ENCODE results near the gene DLX2. TPM values are rescaled to one million over a fixed set of nuclear protein-coding genes. Genes with fewer than 3 reads are reported as not detected.
A peak's percentile ranks its signal among the peaks of the same experiment; 100 is the strongest.

DLX2 gene
- polyA plus RNA-seq, 2 donors: not detected

DNA sequence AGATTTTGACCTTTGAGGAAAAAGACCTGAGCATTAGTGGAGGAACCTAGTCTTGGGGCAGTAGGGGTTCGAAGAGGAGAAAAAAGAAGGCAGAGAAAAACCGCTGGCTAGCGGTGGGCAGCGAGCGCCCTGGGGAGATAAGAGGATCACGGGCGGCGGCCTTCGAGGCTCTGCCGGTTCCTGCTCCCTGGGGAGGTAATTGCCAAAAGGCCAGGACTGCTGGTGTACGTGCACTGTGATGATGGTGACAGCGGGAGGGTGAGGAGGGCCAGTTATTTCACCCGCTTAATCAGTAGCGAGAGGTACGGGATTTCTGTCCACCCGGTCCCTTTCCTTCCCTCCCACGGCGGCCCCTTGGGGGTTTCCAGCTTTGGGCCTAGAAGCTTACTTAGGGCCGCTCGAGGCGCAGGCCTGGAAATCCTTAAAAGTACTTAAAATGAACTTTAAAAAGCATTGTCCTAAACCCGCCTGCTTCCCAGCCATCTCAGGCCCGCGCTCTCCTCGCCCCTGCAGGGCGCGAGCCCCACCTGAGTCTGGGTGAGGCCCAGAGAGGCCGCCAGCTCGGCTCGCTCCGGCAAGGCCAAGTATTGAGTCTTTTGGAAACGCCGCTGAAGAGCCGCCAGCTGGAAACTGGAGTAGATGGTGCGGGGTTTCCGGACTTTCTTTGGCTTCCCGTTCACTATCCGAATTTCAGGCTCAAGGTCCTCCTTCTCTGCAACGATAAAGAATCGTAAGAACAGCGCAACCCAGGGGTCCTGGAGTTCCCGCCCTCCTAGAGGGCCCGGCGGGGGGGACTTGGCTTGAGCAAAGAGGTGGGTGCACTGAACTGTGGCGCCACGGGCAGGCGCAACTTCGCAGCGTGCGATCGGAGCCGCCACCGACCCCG is 1.5 kb downstream of the DLX2 start:
- Histone ChIP-seq H3K27me3 (ENCODE audit: control insufficient read depth in 1 of 2, insufficient read depth in 2 of 2, low read length in 2 of 2) (peaks cover 0 to 72% of the 10 kb centered on the region in 2 donors), H3K36me3 (ENCODE audit: control insufficient read depth in 2 of 2, insufficient read depth in 2 of 2, low read length in 1 of 2) (no peaks in the 10 kb centered on the region), H3K27ac (ENCODE audit: low read depth in 2 of 2, low read length in 1 of 2) (no peak overlapping the region), H3K9me3 (ENCODE audit: control insufficient read depth in 2 of 2, insufficient read depth in 1 of 2, low read depth in 1 of 2, low read length in 1 of 2) (peaks cover 0 to 7% of the 10 kb centered on the region in 2 donors), H3K4me1 (ENCODE audit: control insufficient read depth in 2 of 2, insufficient read depth in 2 of 2, low read length in 1 of 2) (peaks cover 13 to 38% of the 10 kb centered on the region in 2 donors), H3K4me3 (ENCODE audit: low read depth in 1 of 2, low read length in 2 of 2) (peak overlapping the region; percentile 40 to 65)
- 7 to 10% methylated on average over 54 of the region's 54 CpGs for WGBS, 2 donors

GRCh38 chr2:172100080-172100934 is 2.4 kb downstream of the DLX2 start:
- H3K9me3 ChIP-seq (ENCODE audit: control insufficient read depth in 2 of 2, insufficient read depth in 1 of 2, low read depth in 1 of 2, low read length in 1 of 2): peaks cover 0 to 7% of the 10 kb centered on the region in 2 donors
- H3K4me3 ChIP-seq (ENCODE audit: low read depth in 1 of 2, low read length in 2 of 2): no peak overlapping the region
- H3K27ac ChIP-seq (ENCODE audit: low read depth in 2 of 2, low read length in 1 of 2): no peak overlapping the region
- peaks cover 0 to 69% of the 10 kb centered on the region in 2 donors for H3K27me3 ChIP-seq (ENCODE audit: control insufficient read depth in 1 of 2, insufficient read depth in 2 of 2, low read length in 2 of 2)
- peaks cover 16 to 35% of the 10 kb centered on the region in 2 donors for H3K4me1 ChIP-seq (ENCODE audit: control insufficient read depth in 2 of 2, insufficient read depth in 2 of 2, low read length in 1 of 2)
- H3K36me3 ChIP-seq (ENCODE audit: control insufficient read depth in 2 of 2, insufficient read depth in 2 of 2, low read length in 1 of 2): no peaks in the 10 kb centered on the region
- WGBS, 2 donors: 7 to 10% methylated on average over 67 to 72 of the region's 72 CpGs

GRCh38 chr2:172099472-172100079 is 3.1 kb downstream of the DLX2 start:
- H3K4me1 ChIP-seq (ENCODE audit: control insufficient read depth in 2 of 2, insufficient read depth in 2 of 2, low read length in 1 of 2): peaks cover 23 to 38% of the 10 kb centered on the region in 2 donors
- peaks cover 0 to 74% of the 10 kb centered on the region in 2 donors for H3K27me3 ChIP-seq (ENCODE audit: control insufficient read depth in 1 of 2, insufficient read depth in 2 of 2, low read length in 2 of 2)
- no peak overlapping the region for H3K27ac ChIP-seq (ENCODE audit: low read depth in 2 of 2, low read length in 1 of 2)
- H3K9me3 ChIP-seq (ENCODE audit: control insufficient read depth in 2 of 2, insufficient read depth in 1 of 2, low read depth in 1 of 2, low read length in 1 of 2): peaks cover 0 to 7% of the 10 kb centered on the region in 2 donors
- no peak overlapping the region for H3K4me3 ChIP-seq (ENCODE audit: low read depth in 1 of 2, low read length in 2 of 2)
- no peaks in the 10 kb centered on the region for H3K36me3 ChIP-seq (ENCODE audit: control insufficient read depth in 2 of 2, insufficient read depth in 2 of 2, low read length in 1 of 2)
- WGBS, 2 donors: 7 to 8% methylated on average over 13 of the region's 13 CpGs

- Histone ChIP-seq H3K27ac (ENCODE audit: low read depth in 2 of 2, low read length in 1 of 2) (no peak overlapping the region), H3K27me3 (ENCODE audit: control insufficient read depth in 1 of 2, insufficient read depth in 2 of 2, low read length in 2 of 2) (peaks cover 0 to 82% of the 10 kb centered on the region in 2 donors), H3K9me3 (ENCODE audit: control insufficient read depth in 2 of 2, insufficient read depth in 1 of 2, low read depth in 1 of 2, low read length in 1 of 2) (peaks cover 0 to 7% of the 10 kb centered on the region in 2 donors), H3K4me1 (ENCODE audit: control insufficient read depth in 2 of 2, insufficient read depth in 2 of 2, low read length in 1 of 2) (peaks cover 24 to 39% of the 10 kb centered on the region in 2 donors), H3K36me3 (ENCODE audit: control insufficient read depth in 2 of 2, insufficient read depth in 2 of 2, low read length in 1 of 2) (no peaks in the 10 kb centered on the region), H3K4me3 (ENCODE audit: low read depth in 1 of 2, low read length in 2 of 2) (peak overlapping the region in 1 of 2 donors; percentile 3)
- 6 to 7% methylated on average over 60 to 61 of the region's 61 CpGs for WGBS, 2 donors
Measured at GRCh38 chr2:172098650-172099471, 3.8 kb downstream of the DLX2 start.

- Histone ChIP-seq H3K4me1 (ENCODE audit: control insufficient read depth in 2 of 2, insufficient read depth in 2 of 2, low read length in 1 of 2) (peaks cover 24 to 39% of the 10 kb centered on the region in 2 donors), H3K9me3 (ENCODE audit: control insufficient read depth in 2 of 2, insufficient read depth in 1 of 2, low read depth in 1 of 2, low read length in 1 of 2) (peaks cover 0 to 7% of the 10 kb centered on the region in 2 donors), H3K36me3 (ENCODE audit: control insufficient read depth in 2 of 2, insufficient read depth in 2 of 2, low read length in 1 of 2) (no peaks in the 10 kb centered on the region), H3K27ac (ENCODE audit: low read depth in 2 of 2, low read length in 1 of 2) (no peak overlapping the region), H3K27me3 (ENCODE audit: control insufficient read depth in 1 of 2, insufficient read depth in 2 of 2, low read length in 2 of 2) (peaks cover 0 to 84% of the 10 kb centered on the region in 2 donors), H3K4me3 (ENCODE audit: low read depth in 1 of 2, low read length in 2 of 2) (no peak overlapping the region)
- 46 to 52% methylated on average over 1 of the region's 1 CpG for WGBS, 2 donors
Measured at GRCh38 chr2:172098287-172098649, 4.4 kb downstream of the DLX2 start.

GRCh38 chr2:172097557-172098131 is 5.1 kb downstream of the DLX2 start:
- Histone ChIP-seq H3K27me3 (ENCODE audit: control insufficient read depth in 1 of 2, insufficient read depth in 2 of 2, low read length in 2 of 2) (peaks cover 0 to 85% of the 10 kb centered on the region in 2 donors), H3K4me3 (ENCODE audit: low read depth in 1 of 2, low read length in 2 of 2) (no peak overlapping the region), H3K36me3 (ENCODE audit: control insufficient read depth in 2 of 2, insufficient read depth in 2 of 2, low read length in 1 of 2) (no peaks in the 10 kb centered on the region), H3K4me1 (ENCODE audit: control insufficient read depth in 2 of 2, insufficient read depth in 2 of 2, low read length in 1 of 2) (peaks cover 24 to 35% of the 10 kb centered on the region in 2 donors), H3K27ac (ENCODE audit: low read depth in 2 of 2, low read length in 1 of 2) (no peak overlapping the region), H3K9me3 (ENCODE audit: control insufficient read depth in 2 of 2, insufficient read depth in 1 of 2, low read depth in 1 of 2, low read length in 1 of 2) (peaks cover 0 to 7% of the 10 kb centered on the region in 2 donors)
- 28 to 31% methylated on average over 9 of the region's 9 CpGs for WGBS, 2 donors

GRCh38 chr2:172096626-172097547 is 5.8 kb downstream of the DLX2 start:
- peak overlapping the region in 1 of 2 donors; percentile 14 for H3K4me3 ChIP-seq (ENCODE audit: low read depth in 1 of 2, low read length in 2 of 2)

More at GRCh38 chr2:172096626-172097547, 5.8 kb downstream of the DLX2 start:
- Histone ChIP-seq H3K27ac (ENCODE audit: low read depth in 2 of 2, low read length in 1 of 2) (no peak overlapping the region), H3K36me3 (ENCODE audit: control insufficient read depth in 2 of 2, insufficient read depth in 2 of 2, low read length in 1 of 2) (no peaks in the 10 kb centered on the region), H3K9me3 (ENCODE audit: control insufficient read depth in 2 of 2, insufficient read depth in 1 of 2, low read depth in 1 of 2, low read length in 1 of 2) (peaks cover 0 to 5% of the 10 kb centered on the region in 2 donors), H3K27me3 (ENCODE audit: control insufficient read depth in 1 of 2, insufficient read depth in 2 of 2, low read length in 2 of 2) (peaks cover 0 to 85% of the 10 kb centered on the region in 2 donors), H3K4me1 (ENCODE audit: control insufficient read depth in 2 of 2, insufficient read depth in 2 of 2, low read length in 1 of 2) (peaks cover 20 to 28% of the 10 kb centered on the region in 2 donors)
- WGBS, 2 donors: 3% methylated on average over 51 to 55 of the region's 55 CpGs
